Measurements from ENCODE around the gene DENND2A.

- no peak for TF ChIP-seq CTCF (conservative IDR thresholded peaks at IDR 0.05 in 1 of 2, IDR thresholded peaks at IDR 0.05 in 1 of 2; ENCODE audit: low read depth in 1 of 2, low read length in 2 of 2)
- no peak for TF ChIP-seq EZH2 (IDR thresholded peaks at IDR 0.05; ENCODE audit: low read length, missing control alignments)
Observed at GRCh38 chr7:140688341-140688740, 47.7 kb upstream of the DENND2A start.

All from fibroblast of lung (primary cell).